BE2C (cell line): ENCODE data around the gene KCNK13.
A peak's percentile ranks its signal among the peaks of the same experiment; 100 is the strongest.

ENCODE experiments used
- DNase-seq: peaks from one replicate; pipeline ENCODE4 v3.0.0-alpha.2; 2020
- H3K27me3 ChIP-seq: fragments of 250-450 bp; sonication (Bioruptor Pico); 2 replicates; pipeline ENCODE4 v1.5.1; 2020; ENCODE audit warnings: mild to moderate bottlenecking
- H3K36me3 ChIP-seq: fragments of 250-450 bp; sonication (Bioruptor Pico); 2 replicates; pipeline ENCODE4 v1.5.1; 2020; ENCODE audit warnings: mild to moderate bottlenecking
- H3K4me1 ChIP-seq: fragments of 250-450 bp; sonication (Bioruptor Pico); 2 replicates; pipeline ENCODE4 v1.5.1; 2020
- H3K4me3 ChIP-seq: 2 replicates; pipeline ENCODE4 v1.5.1; 2011; ENCODE audit warnings: low read depth, low read length
- H3K9me3 ChIP-seq: fragments of 250-450 bp; sonication (Bioruptor Pico); 2 replicates; pipeline ENCODE4 v1.5.1; 2020
- TF ChIP-seq, protein P1 (sequence below): IDR thresholded peaks from 2 replicates; pipeline ENCODE4 v1.5.1; 2012; ENCODE audit warnings: mild to moderate bottlenecking, low read depth, low read length

Gene KCNK13

DNA sequence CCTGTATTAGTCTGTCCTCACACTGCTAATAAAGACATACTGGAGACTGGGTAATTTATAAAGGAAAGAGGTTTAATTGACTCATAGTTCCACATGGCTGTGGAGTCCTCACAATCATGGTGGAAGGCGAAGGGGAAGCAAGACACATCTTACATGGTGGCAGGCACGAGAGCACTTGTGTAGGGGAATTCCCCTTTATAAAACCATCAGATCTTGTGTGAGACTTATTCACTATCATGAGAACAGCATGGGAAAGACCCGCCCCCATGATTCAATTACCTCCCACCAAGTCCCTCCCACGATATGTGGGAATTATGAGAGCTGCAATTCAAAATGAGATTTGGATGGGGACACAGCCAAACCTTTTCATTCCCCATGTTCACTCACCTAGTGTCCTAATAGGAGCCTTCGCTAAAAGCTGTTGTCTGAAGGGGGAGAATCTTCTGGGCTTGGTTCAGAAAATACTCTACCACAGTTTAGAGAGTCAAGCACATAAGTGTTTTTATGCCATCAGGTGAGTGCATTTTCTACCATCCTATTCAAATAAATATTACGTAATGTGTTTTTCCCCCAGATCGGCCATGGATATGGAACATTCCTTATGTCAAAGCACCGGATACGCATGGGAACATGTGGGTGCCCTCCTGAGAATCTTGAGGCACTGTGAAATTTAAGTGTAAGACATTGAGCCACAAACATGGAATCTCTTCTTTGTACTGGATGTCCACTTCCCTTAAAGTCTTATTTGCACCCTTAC, 19.1 kb upstream of the KCNK13 start:
- TF ChIP-seq, protein P1, sequence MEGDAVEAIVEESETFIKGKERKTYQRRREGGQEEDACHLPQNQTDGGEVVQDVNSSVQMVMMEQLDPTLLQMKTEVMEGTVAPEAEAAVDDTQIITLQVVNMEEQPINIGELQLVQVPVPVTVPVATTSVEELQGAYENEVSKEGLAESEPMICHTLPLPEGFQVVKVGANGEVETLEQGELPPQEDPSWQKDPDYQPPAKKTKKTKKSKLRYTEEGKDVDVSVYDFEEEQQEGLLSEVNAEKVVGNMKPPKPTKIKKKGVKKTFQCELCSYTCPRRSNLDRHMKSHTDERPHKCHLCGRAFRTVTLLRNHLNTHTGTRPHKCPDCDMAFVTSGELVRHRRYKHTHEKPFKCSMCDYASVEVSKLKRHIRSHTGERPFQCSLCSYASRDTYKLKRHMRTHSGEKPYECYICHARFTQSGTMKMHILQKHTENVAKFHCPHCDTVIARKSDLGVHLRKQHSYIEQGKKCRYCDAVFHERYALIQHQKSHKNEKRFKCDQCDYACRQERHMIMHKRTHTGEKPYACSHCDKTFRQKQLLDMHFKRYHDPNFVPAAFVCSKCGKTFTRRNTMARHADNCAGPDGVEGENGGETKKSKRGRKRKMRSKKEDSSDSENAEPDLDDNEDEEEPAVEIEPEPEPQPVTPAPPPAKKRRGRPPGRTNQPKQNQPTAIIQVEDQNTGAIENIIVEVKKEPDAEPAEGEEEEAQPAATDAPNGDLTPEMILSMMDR, result no peak
- Histone ChIP-seq H3K36me3 (no peaks in the 10 kb centered on the region; the same call in none of the 2 replicates), H3K4me1 (no peaks in the 10 kb centered on the region; the same call in 1 of the 2 replicates), H3K9me3 (no peaks in the 10 kb centered on the region), H3K27me3 (no peaks in the 10 kb centered on the region), H3K4me3 (no peak overlapping the region)
- DNase-seq, result no peak

DNA sequence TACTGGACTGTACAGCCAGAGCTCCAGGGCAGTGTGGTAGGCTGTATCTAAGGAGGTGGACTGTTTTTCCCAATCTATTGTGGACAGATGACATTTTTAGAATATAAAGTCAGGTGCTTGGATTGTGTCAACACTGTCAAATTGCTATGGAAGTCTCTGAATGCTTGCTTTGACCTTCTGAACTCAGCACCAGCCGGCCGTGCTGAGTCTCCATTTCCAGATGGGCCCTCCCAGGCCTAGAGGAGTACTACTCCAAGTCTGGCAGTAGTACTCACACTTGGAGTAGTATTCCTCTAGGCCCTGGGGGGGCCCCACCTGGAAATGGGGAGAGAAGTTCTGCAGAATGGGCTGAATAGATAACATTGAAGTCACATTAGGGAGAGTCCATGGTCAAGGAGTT, 16.2 kb upstream of the KCNK13 start:
- H3K4me3 ChIP-seq, result no peak overlapping the region
- H3K4me1 ChIP-seq, result peaks cover 10% of the 10 kb centered on the region
- TF ChIP-seq, protein P1, result no peak
- H3K27me3 ChIP-seq, result no peaks in the 10 kb centered on the region
- no peak for DNase-seq
- no peaks in the 10 kb centered on the region; the same call in none of the 2 replicates for H3K36me3 ChIP-seq
- H3K9me3 ChIP-seq, result no peaks in the 10 kb centered on the region

DNA sequence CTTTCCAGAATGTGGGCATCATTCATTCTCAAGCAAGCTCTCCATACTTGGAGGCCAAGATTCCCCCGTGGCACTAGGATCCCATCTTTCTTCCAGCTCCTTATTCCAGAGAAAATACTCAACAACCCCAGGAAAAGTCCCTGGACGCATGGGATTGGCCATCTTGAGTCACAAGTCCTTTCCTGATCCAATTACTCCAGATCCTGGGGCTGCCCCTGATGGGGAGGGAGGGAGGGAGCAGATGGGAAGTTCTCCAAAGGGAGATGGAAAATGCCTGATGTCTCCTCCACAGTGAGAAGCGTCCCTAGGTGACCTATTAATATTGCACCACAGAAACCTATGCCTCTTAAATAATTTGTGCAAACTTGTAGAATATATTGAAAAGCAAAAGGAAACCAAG, 12.4 kb upstream of the KCNK13 start:
- TF ChIP-seq, protein P1, result no peak
- no peaks in the 10 kb centered on the region; the same call in none of the 2 replicates for H3K36me3 ChIP-seq
- H3K4me1 ChIP-seq, result peaks cover 10% of the 10 kb centered on the region
- H3K27me3 ChIP-seq, result no peaks in the 10 kb centered on the region
- no peaks in the 10 kb centered on the region for H3K9me3 ChIP-seq
- no peak overlapping the region for H3K4me3 ChIP-seq
- DNase-seq, result peak; percentile 42

DNA sequence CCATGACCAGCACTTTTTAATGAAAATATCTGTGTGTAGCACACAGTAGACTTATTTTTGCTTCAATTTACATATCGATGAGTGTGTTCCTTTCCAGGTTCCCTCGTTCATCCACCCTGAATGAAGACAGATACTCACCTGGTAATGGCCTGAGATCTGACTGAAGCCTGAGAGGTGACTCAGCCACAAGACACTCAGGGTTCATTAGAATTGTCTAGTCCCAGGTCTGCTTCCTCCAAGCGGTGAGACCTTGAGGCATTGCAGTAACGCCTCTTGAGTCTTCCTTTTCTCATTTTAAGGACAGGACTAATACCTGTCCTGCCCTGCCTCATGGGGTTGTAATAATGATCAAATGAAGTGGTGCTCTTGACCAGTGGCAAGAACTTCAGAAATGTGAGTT, 11.5 kb upstream of the KCNK13 start:
- no peak overlapping the region for H3K4me3 ChIP-seq
- H3K27me3 ChIP-seq, result no peaks in the 10 kb centered on the region
- no peaks in the 10 kb centered on the region for H3K9me3 ChIP-seq
- TF ChIP-seq, protein P1, result no peak
- no peaks in the 10 kb centered on the region; the same call in 1 of the 2 replicates for H3K36me3 ChIP-seq
- DNase-seq, result no peak
- peaks cover 10% of the 10 kb centered on the region for H3K4me1 ChIP-seq

DNA sequence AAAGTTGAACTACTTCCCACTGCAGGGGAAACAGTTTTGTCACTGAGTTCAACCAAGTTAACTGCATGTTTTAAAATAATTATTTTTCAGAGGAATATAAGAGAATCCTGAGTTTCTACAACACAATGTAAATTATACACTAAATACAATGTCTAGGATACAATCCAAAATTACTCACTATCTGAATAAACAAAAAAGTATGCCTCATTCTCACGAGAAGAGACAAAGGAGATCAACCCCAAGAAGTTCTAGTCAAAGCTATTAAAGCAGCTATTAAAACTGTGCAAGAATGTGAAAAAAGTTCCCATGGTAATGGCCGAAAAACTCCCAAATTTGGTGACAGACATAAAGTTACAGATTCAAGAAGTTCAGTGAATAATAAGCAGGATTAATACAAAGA, 8.8 kb upstream of the KCNK13 start:
- no peaks in the 10 kb centered on the region for H3K36me3 ChIP-seq

DNA sequence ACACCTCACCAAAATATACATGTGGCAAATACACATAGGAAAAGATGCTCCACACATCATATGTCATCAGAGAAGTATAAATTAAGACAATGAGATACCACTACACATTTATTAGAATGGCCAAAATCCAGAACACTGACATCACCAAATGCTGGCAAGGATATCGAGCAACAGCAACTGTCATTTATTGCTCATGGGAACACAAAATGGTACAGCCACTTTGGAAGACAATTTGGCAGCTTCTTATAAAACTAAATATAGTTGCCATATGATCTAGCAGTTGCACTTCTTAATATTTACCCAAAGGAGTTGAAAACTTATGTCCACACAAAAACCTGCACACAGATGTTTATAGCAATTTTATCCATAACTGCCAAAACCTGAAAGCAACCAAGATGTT, 7.0 kb upstream of the KCNK13 start:
- Histone ChIP-seq H3K36me3 (no peaks in the 10 kb centered on the region), H3K4me1 (peaks cover under 1% of the 10 kb centered on the region; the same call in 1 of the 2 replicates), H3K27me3 (no peaks in the 10 kb centered on the region; the same call in 1 of the 2 replicates), H3K4me3 (no peak overlapping the region), H3K9me3 (no peaks in the 10 kb centered on the region)
- no peak for DNase-seq
- TF ChIP-seq, protein P1, result no peak

More for the DNA sequence above, 8.8 kb upstream of the KCNK13 start:
- no peaks in the 10 kb centered on the region for H3K27me3 ChIP-seq
- TF ChIP-seq, protein P1, result no peak
- no peaks in the 10 kb centered on the region for H3K9me3 ChIP-seq
- no peak for DNase-seq
- H3K4me3 ChIP-seq, result no peak overlapping the region
- peaks cover 10% of the 10 kb centered on the region for H3K4me1 ChIP-seq
